Muscle of leg (tissue), 11 donors: Measurements from ENCODE around the gene RABGAP1. TPM values are rescaled to one million over a fixed set of nuclear protein-coding genes. Genes with fewer than 3 reads are reported as not detected.

Experiments used
- DNase-seq: peaks from one replicate; pipeline ENCODE4 v3.0.0; 2013
- H3K27ac ChIP-seq: one replicate; pipeline ENCODE4 v1.5.1; 2013; ENCODE audit warnings: mild to moderate bottlenecking, low read length, control low read depth
- H3K27me3 ChIP-seq: one replicate; pipeline ENCODE4 v1.6.1; 2013; ENCODE audit warnings: low read length; ENCODE audit not compliant: control insufficient read depth, insufficient read depth
- H3K36me3 ChIP-seq: one replicate; pipeline ENCODE4 v1.6.1; 2013; ENCODE audit warnings: low read length; ENCODE audit not compliant: control insufficient read depth, insufficient read depth
- H3K4me1 ChIP-seq: one replicate; pipeline ENCODE4 v1.6.1; 2013; ENCODE audit warnings: low read length; ENCODE audit not compliant: control insufficient read depth, insufficient read depth
- H3K4me3 ChIP-seq: one replicate; pipeline ENCODE4 v1.5.1; 2013; ENCODE audit warnings: low read length, control low read depth
- H3K9me3 ChIP-seq: replicated peaks from 2 replicates; pipeline ENCODE4 v1.6.1; 2013; ENCODE audit warnings: low read depth, low read length; ENCODE audit not compliant: control insufficient read depth
- WGBS: methylation state at CpG from one replicate; pipeline ENCODE4 v1.1.5; 2013; ENCODE audit warnings: missing lambda C conversion rate; ENCODE audit not compliant: insufficient coverage; 5-methylcytosine and 5-hydroxymethylcytosine counted together
- polyA plus RNA-seq, 8 donors: library from polyadenylated mRNA; unstranded; fragments of 120-200 nt; gene quantifications; one replicate each; pipeline versions ENCODE4 v1.2.1 to v1.2.3, GENCODE V29; 2013; ENCODE audit warnings: inconsistent platforms in 1 of 8, low replicate concordance in 1 of 8; ENCODE audit not compliant: insufficient read length in 8 of 8, insufficient read depth in 1 of 8
- total RNA-seq: library from RNA; stranded (reverse); fragments of 120-200 nt; gene quantifications from one replicate; pipeline ENCODE4 v1.2.4, GENCODE V29; 2013

Gene RABGAP1
- total and polyA plus RNA-seq, 9 donors: 29.6 to 40.5 (median 30.9) TPM

- no CpG with 5 or more reads among the region's 2 CpGs for WGBS
- Histone ChIP-seq H3K4me1 (no peaks in the 10 kb centered on the region), H3K9me3 (no peaks in the 10 kb centered on the region), H3K27me3 (no peaks in the 10 kb centered on the region), H3K27ac (no peak overlapping the region), H3K36me3 (peaks cover 17% of the 10 kb centered on the region), H3K4me3 (no peak overlapping the region)
- peak; percentile 38 for DNase-seq
Measured at GRCh38 chr9:123003466-123003865, 62.6 kb downstream of the RABGAP1 start.

- H3K4me1 ChIP-seq: no peaks in the 10 kb centered on the region
- no peak overlapping the region for H3K27ac ChIP-seq
- no peak overlapping the region for H3K4me3 ChIP-seq
- no CpG with 5 or more reads among the region's 1 CpG for WGBS
- no peak for DNase-seq
- H3K9me3 ChIP-seq: no peaks in the 10 kb centered on the region
- peaks cover 13% of the 10 kb centered on the region for H3K36me3 ChIP-seq
- H3K27me3 ChIP-seq: no peaks in the 10 kb centered on the region
Measured at GRCh38 chr9:123005964-123006363, 65.1 kb downstream of the RABGAP1 start.

GRCh38 chr9:123007269-123007668 lies 66.4 kb downstream of the RABGAP1 start:
- WGBS: 100% methylated on average over 1 of the region's 5 CpGs
- no peak overlapping the region for H3K27ac ChIP-seq
- no peaks in the 10 kb centered on the region for H3K9me3 ChIP-seq
- H3K4me1 ChIP-seq: no peaks in the 10 kb centered on the region
- DNase-seq: no peak
- no peak overlapping the region for H3K4me3 ChIP-seq
- no peaks in the 10 kb centered on the region for H3K27me3 ChIP-seq
- H3K36me3 ChIP-seq: peaks cover 14% of the 10 kb centered on the region

GRCh38 chr9:123008909-123009308 lies 68.1 kb downstream of the RABGAP1 start:
- Histone ChIP-seq H3K4me3 (no peak overlapping the region), H3K36me3 (peaks cover 14% of the 10 kb centered on the region), H3K27ac (no peak overlapping the region), H3K27me3 (no peaks in the 10 kb centered on the region), H3K4me1 (no peaks in the 10 kb centered on the region), H3K9me3 (no peaks in the 10 kb centered on the region)
- no peak for DNase-seq

GRCh38 chr9:123011380-123011779 lies 70.6 kb downstream of the RABGAP1 start:
- Histone ChIP-seq H3K4me3 (no peak overlapping the region), H3K27me3 (no peaks in the 10 kb centered on the region), H3K9me3 (no peaks in the 10 kb centered on the region), H3K4me1 (no peaks in the 10 kb centered on the region), H3K36me3 (peaks cover 20% of the 10 kb centered on the region), H3K27ac (no peak overlapping the region)
- no CpG with 5 or more reads among the region's 3 CpGs for WGBS
- no peak for DNase-seq

GRCh38 chr9:123011878-123012528 lies 71.2 kb downstream of the RABGAP1 start:
- Histone ChIP-seq H3K4me1 (no peaks in the 10 kb centered on the region), H3K9me3 (no peaks in the 10 kb centered on the region), H3K4me3 (no peak overlapping the region), H3K27ac (no peak overlapping the region), H3K27me3 (no peaks in the 10 kb centered on the region), H3K36me3 (peaks cover 14% of the 10 kb centered on the region)
- DNase-seq: no peak
- WGBS: no CpG with 5 or more reads among the region's 3 CpGs

- Histone ChIP-seq H3K27ac (no peak overlapping the region), H3K4me1 (no peaks in the 10 kb centered on the region), H3K27me3 (no peaks in the 10 kb centered on the region), H3K36me3 (peaks cover 21% of the 10 kb centered on the region), H3K9me3 (no peaks in the 10 kb centered on the region), H3K4me3 (no peak overlapping the region)
- DNase-seq: no peak
- WGBS: no CpG with 5 or more reads among the region's 1 CpG
Measured at GRCh38 chr9:123016631-123017030, 75.8 kb downstream of the RABGAP1 start.

- Histone ChIP-seq H3K4me3 (no peak overlapping the region), H3K36me3 (peaks cover 16% of the 10 kb centered on the region), H3K27ac (no peak overlapping the region), H3K4me1 (no peaks in the 10 kb centered on the region), H3K27me3 (no peaks in the 10 kb centered on the region), H3K9me3 (no peaks in the 10 kb centered on the region)
- no peak for DNase-seq
- no CpG with 5 or more reads among the region's 2 CpGs for WGBS
Measured at GRCh38 chr9:123020796-123021195, 80.0 kb downstream of the RABGAP1 start.

GRCh38 chr9:123026425-123026824 lies 85.6 kb downstream of the RABGAP1 start:
- H3K27me3 ChIP-seq: no peaks in the 10 kb centered on the region
- H3K4me3 ChIP-seq: no peak overlapping the region
- no peak overlapping the region for H3K27ac ChIP-seq
- H3K4me1 ChIP-seq: no peaks in the 10 kb centered on the region
- no CpG with 5 or more reads among the region's 1 CpG for WGBS
- H3K9me3 ChIP-seq: no peaks in the 10 kb centered on the region
- DNase-seq: no peak
- H3K36me3 ChIP-seq: peaks cover 6% of the 10 kb centered on the region

GRCh38 chr9:123027517-123027916 lies 86.7 kb downstream of the RABGAP1 start:
- H3K9me3 ChIP-seq: no peaks in the 10 kb centered on the region
- no peak overlapping the region for H3K27ac ChIP-seq
- H3K4me1 ChIP-seq: no peaks in the 10 kb centered on the region
- DNase-seq: no peak
- H3K36me3 ChIP-seq: peaks cover 3% of the 10 kb centered on the region
- no peaks in the 10 kb centered on the region for H3K27me3 ChIP-seq
- WGBS: no CpG with 5 or more reads among the region's 3 CpGs
- no peak overlapping the region for H3K4me3 ChIP-seq

- no peak overlapping the region for H3K4me3 ChIP-seq
- no peaks in the 10 kb centered on the region for H3K9me3 ChIP-seq
- no peak overlapping the region for H3K27ac ChIP-seq
- peaks cover 3% of the 10 kb centered on the region for H3K36me3 ChIP-seq
- peaks cover under 1% of the 10 kb centered on the region for H3K4me1 ChIP-seq
- no peak for DNase-seq
- no peaks in the 10 kb centered on the region for H3K27me3 ChIP-seq
Measured at GRCh38 chr9:123028136-123028535, 87.3 kb downstream of the RABGAP1 start.
